Stomach (tissue), 4 donors: ENCODE results near the gene ZMYND8.

ENCODE experiments used
- CTCF ChIP-seq, 7 experiments: fragments of 450-650 bp in 4 of 7; fragments of 200-600 bp in 3 of 7; sonication (generic) in 3 of 7; IDR thresholded peaks; one replicate each; pipeline ENCODE4 v1.5.1; 2016 to 2019; ENCODE audit warnings: antibody characterized with exemption in 7 of 7, control low read depth in 2 of 7, mild to moderate bottlenecking in 1 of 7
- POLR2AphosphoS5 ChIP-seq, 3 donors: sonication (generic); formaldehyde crosslinking; IDR thresholded peaks; one replicate each; pipeline ENCODE4 v1.6.1; 2016; ENCODE audit warnings: antibody characterized with exemption in 3 of 3

- TF ChIP-seq POLR2AphosphoS5 (IDR thresholded peaks at IDR 0.05) (no peak), CTCF (IDR thresholded peaks at IDR 0.05) (no peak)
Measured at GRCh38 chr20:47275548-47275947, 81.0 kb downstream of the ZMYND8 start.
